Measurements from ENCODE around the gene NCAPH2.

The NCAPH2 gene

GRCh38 chr22:50463188-50463900 lies 44.7 kb upstream of the NCAPH2 start:
- no peak for DNase-seq (ENCODE audit: low read depth)
- TF ChIP-seq CTCF (IDR thresholded peaks at IDR 0.05; ENCODE audit: control insufficient read depth, extremely low read depth, insufficient read depth) = no peak
- H3K4me3 ChIP-seq (ENCODE audit: low read depth, low read length) = no peak overlapping the region

GRCh38 chr22:50464451-50464850 lies 43.6 kb upstream of the NCAPH2 start:
- DNase-seq (ENCODE audit: low read depth) = no peak
- TF ChIP-seq CTCF (IDR thresholded peaks at IDR 0.05; ENCODE audit: control insufficient read depth, extremely low read depth, insufficient read depth) = no peak
- no peak overlapping the region for H3K4me3 ChIP-seq (ENCODE audit: low read depth, low read length)

- TF ChIP-seq CTCF (IDR thresholded peaks at IDR 0.05; ENCODE audit: control insufficient read depth, extremely low read depth, insufficient read depth) = no peak
- H3K4me3 ChIP-seq (ENCODE audit: low read depth, low read length) = no peak overlapping the region
- DNase-seq (ENCODE audit: low read depth) = no peak
These were observed 42.7 kb upstream of the NCAPH2 start for GRCh38 chr22:50465066-50465930.

- no peak for DNase-seq (ENCODE audit: low read depth)
- H3K4me3 ChIP-seq (ENCODE audit: low read depth, low read length) = no peak overlapping the region
- no peak for TF ChIP-seq CTCF (IDR thresholded peaks at IDR 0.05; ENCODE audit: control insufficient read depth, extremely low read depth, insufficient read depth)
These were observed 40.7 kb upstream of the NCAPH2 start for GRCh38 chr22:50467341-50467740.

- DNase-seq (ENCODE audit: low read depth) = no peak
- TF ChIP-seq CTCF (IDR thresholded peaks at IDR 0.05; ENCODE audit: control insufficient read depth, extremely low read depth, insufficient read depth) = no peak
- no peak overlapping the region for H3K4me3 ChIP-seq (ENCODE audit: low read depth, low read length)
These were observed 40.1 kb upstream of the NCAPH2 start for GRCh38 chr22:50467773-50468440.

- H3K4me3 ChIP-seq (ENCODE audit: low read depth, low read length) = no peak overlapping the region
- DNase-seq (ENCODE audit: low read depth) = no peak
- TF ChIP-seq CTCF (IDR thresholded peaks at IDR 0.05; ENCODE audit: control insufficient read depth, extremely low read depth, insufficient read depth) = no peak
These were observed 39.4 kb upstream of the NCAPH2 start for GRCh38 chr22:50468626-50469025.

Data from LNCaP clone FGC (cell line).